Smooth muscle cell (in vitro differentiated cells): ENCODE measurements around the gene ZNF697. TPM values are rescaled to one million over a fixed set of nuclear protein-coding genes. Genes with fewer than 3 reads are reported as not detected.
A peak's percentile ranks its signal among the peaks of the same experiment; 100 is the strongest.
"Not testable (repeated sequence)": the region's sequence is repeated elsewhere in the genome, so short reads cannot be mapped to it uniquely, and the experiment has no call there.

ENCODE experiments used
- DNase-seq: peaks from one replicate; lab custom pipeline; 2025; ENCODE audit not compliant: unreplicated experiment; lab: John Stamatoyannopoulos, UW
- H2AFZ ChIP-seq: fragments of 200-600 bp; sonication (generic); 2 replicates; pipeline ENCODE4 v1.6.0; 2016; ENCODE audit warnings: antibody characterized with exemption, low read depth, mild to moderate bottlenecking
- H3F3A ChIP-seq: fragments of 200-600 bp; sonication (generic); 2 replicates; pipeline ENCODE4 v1.6.0; 2017; ENCODE audit warnings: antibody characterized with exemption, low read depth
- H3K27ac ChIP-seq: fragments of 200-600 bp; sonication (generic); 2 replicates; pipeline ENCODE4 v1.5.1; 2016; ENCODE audit warnings: low read depth, mild to moderate bottlenecking
- H3K27me3 ChIP-seq: fragments of 200-600 bp; sonication (generic); 2 replicates; pipeline ENCODE4 v1.6.1; 2016; ENCODE audit warnings: low read depth, mild to moderate bottlenecking
- H3K36me3 ChIP-seq: fragments of 200-600 bp; sonication (generic); 2 replicates; pipeline ENCODE4 v1.5.1; 2016; ENCODE audit warnings: low read depth
- H3K4me1 ChIP-seq: fragments of 200-600 bp; sonication (generic); 2 replicates; pipeline ENCODE4 v1.5.1; 2016; ENCODE audit warnings: low read depth
- H3K4me2 ChIP-seq: fragments of 200-600 bp; sonication (generic); 2 replicates; pipeline ENCODE4 v1.6.0; 2016; ENCODE audit warnings: mild to moderate bottlenecking
- H3K4me3 ChIP-seq: fragments of 200-600 bp; sonication (generic); 2 replicates; pipeline ENCODE4 v1.5.1; 2016; ENCODE audit warnings: mild to moderate bottlenecking
- H3K79me2 ChIP-seq: fragments of 200-600 bp; sonication (generic); 2 replicates; pipeline ENCODE4 v1.6.0; 2016; ENCODE audit warnings: low read depth, mild to moderate bottlenecking
- H3K9ac ChIP-seq: fragments of 200-600 bp; sonication (generic); 2 replicates; pipeline ENCODE4 v1.6.0; 2016; ENCODE audit warnings: low read depth
- H3K9me3 ChIP-seq: fragments of 200-600 bp; sonication (generic); replicated peaks from 2 replicates; pipeline ENCODE4 v1.5.1; 2016; ENCODE audit warnings: low read depth
- H4K20me1 ChIP-seq: fragments of 200-600 bp; sonication (generic); 2 replicates; pipeline ENCODE4 v1.6.0; 2016; ENCODE audit warnings: low read depth
- WGBS: methylation state at CpG from one replicate; pipeline ENCODE4 v1.1.7; 2016; ENCODE audit warnings: low lambda C conversion rate; 5-methylcytosine and 5-hydroxymethylcytosine counted together
- polyA plus RNA-seq: library from polyadenylated mRNA; unstranded; fragments of >200 nt; fragmentation: Nextera tagmentation; extraction: Ambion mirVana; gene quantifications from 2 replicates; pipeline ENCODE4 v1.2.1, GENCODE V29; 2016
- total RNA-seq: library from RNA; depleted of rRNA; stranded (reverse); fragments of >200 nt; gene quantifications from 2 replicates; pipeline ENCODE4 v1.2.3, GENCODE V29; 2014
- TF ChIP-seq, protein P1 (sequence below): fragments of 200-600 bp; sonication (generic); IDR thresholded peaks from 2 replicates; pipeline ENCODE4 v1.5.1; 2017; ENCODE audit warnings: borderline replicate concordance, mild to moderate bottlenecking, antibody characterized with exemption; ENCODE audit not compliant: insufficient read depth, poor library complexity, severe bottlenecking

The ZNF697 gene
- total and polyA plus RNA-seq, 2 experiments from 2014 or later: 2.2 to 18.5 TPM

DNA sequence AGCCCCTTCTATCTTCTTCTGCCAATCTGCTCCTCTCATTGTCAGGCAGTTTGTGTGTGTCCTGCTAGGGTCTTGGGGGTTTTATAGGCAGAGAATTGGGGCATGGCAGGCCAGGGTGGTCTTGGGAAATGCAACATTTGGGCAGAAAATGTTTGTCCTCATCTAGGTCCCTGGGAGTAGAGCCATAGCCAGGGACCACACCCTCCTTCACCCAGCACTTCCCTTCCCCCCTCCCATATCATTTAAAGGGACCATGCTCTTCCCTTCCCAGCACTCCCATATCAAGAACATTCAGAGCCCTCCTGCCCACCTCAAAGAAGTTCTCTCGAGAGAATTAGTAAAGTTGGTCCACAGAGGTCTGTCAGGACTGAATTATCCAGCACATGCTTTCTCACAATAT is 41.7 kb downstream of the ZNF697 start:
- H3K9me3 ChIP-seq: no peaks in the 10 kb centered on the region
- no peaks in the 10 kb centered on the region for H3K79me2 ChIP-seq
- H3K9ac ChIP-seq: no peak overlapping the region
- H3K4me2 ChIP-seq: no peak overlapping the region
- no peaks in the 10 kb centered on the region for H3F3A ChIP-seq
- 92% methylated on average over 1 of the region's 1 CpG for WGBS
- H3K4me1 ChIP-seq: no peaks in the 10 kb centered on the region
- H4K20me1 ChIP-seq: no peaks in the 10 kb centered on the region
- H3K36me3 ChIP-seq: no peaks in the 10 kb centered on the region
- no peaks in the 10 kb centered on the region for H3K27me3 ChIP-seq
- TF ChIP-seq, protein P1, sequence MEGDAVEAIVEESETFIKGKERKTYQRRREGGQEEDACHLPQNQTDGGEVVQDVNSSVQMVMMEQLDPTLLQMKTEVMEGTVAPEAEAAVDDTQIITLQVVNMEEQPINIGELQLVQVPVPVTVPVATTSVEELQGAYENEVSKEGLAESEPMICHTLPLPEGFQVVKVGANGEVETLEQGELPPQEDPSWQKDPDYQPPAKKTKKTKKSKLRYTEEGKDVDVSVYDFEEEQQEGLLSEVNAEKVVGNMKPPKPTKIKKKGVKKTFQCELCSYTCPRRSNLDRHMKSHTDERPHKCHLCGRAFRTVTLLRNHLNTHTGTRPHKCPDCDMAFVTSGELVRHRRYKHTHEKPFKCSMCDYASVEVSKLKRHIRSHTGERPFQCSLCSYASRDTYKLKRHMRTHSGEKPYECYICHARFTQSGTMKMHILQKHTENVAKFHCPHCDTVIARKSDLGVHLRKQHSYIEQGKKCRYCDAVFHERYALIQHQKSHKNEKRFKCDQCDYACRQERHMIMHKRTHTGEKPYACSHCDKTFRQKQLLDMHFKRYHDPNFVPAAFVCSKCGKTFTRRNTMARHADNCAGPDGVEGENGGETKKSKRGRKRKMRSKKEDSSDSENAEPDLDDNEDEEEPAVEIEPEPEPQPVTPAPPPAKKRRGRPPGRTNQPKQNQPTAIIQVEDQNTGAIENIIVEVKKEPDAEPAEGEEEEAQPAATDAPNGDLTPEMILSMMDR: no peak
- H2AFZ ChIP-seq: no peak overlapping the region
- no peak overlapping the region for H3K4me3 ChIP-seq
- DNase-seq: no peak
- H3K27ac ChIP-seq: no peak overlapping the region

DNA sequence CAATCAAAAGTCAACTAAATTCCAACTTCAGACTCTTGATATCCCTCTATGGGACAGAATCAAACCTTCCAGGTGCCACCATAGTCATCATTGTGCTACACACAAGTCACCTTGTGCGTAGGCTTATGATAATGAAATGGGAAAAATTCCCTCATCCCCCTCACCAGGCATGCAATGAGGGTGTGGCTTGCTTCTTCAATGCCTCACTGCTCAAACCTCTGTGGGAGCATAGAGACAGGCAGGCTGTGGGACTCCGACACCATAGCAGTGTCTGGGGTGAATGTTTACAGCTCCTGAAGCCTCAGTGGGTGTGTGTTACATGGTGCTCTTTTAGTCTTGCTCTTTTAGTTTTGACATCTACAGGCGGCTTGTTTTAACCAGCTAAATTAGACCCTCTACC is 42.4 kb downstream of the ZNF697 start:
- no peak overlapping the region for H3K27ac ChIP-seq
- no peak overlapping the region for H2AFZ ChIP-seq
- no peak overlapping the region for H3K9ac ChIP-seq
- no peaks in the 10 kb centered on the region for H4K20me1 ChIP-seq
- no peak overlapping the region for H3K4me3 ChIP-seq
- no peaks in the 10 kb centered on the region for H3K79me2 ChIP-seq
- no peaks in the 10 kb centered on the region for H3K27me3 ChIP-seq
- no peak overlapping the region for H3K4me2 ChIP-seq
- TF ChIP-seq, protein P1: no peak
- no peaks in the 10 kb centered on the region for H3F3A ChIP-seq
- WGBS: 85% methylated on average over 3 of the region's 3 CpGs
- H3K9me3 ChIP-seq: no peaks in the 10 kb centered on the region
- no peak for DNase-seq
- H3K36me3 ChIP-seq: no peaks in the 10 kb centered on the region
- H3K4me1 ChIP-seq: no peaks in the 10 kb centered on the region

DNA sequence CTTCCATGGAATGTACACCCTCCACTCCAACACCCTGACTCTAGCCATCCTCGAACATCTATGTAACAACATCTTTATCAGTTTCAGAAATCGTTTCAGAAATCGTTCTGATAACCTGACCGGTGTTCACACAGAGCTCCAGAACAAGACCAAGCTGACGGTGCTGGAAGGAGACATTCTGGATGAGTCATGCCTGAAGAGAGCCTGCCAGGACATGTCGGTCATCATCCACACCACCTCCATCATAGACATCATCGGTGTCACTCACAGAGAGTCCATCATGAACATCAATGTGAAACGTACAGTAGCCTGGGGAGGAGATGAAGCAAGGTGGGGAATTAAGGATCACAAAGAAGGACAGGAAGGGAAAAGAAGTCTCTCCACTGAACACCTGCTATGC is 43.0 kb downstream of the ZNF697 start:
- H3K36me3 ChIP-seq, H3K4me1 ChIP-seq, H3K4me2 ChIP-seq, H2AFZ ChIP-seq, H3K79me2 ChIP-seq, DNase-seq, H3K27me3 ChIP-seq, H4K20me1 ChIP-seq, H3K9ac ChIP-seq, H3F3A ChIP-seq, H3K4me3 ChIP-seq, H3K9me3 ChIP-seq: not testable (repeated sequence)
- WGBS: 75% methylated on average over 8 of the region's 8 CpGs
- peak overlapping the region; percentile 67 for H3K27ac ChIP-seq

DNA sequence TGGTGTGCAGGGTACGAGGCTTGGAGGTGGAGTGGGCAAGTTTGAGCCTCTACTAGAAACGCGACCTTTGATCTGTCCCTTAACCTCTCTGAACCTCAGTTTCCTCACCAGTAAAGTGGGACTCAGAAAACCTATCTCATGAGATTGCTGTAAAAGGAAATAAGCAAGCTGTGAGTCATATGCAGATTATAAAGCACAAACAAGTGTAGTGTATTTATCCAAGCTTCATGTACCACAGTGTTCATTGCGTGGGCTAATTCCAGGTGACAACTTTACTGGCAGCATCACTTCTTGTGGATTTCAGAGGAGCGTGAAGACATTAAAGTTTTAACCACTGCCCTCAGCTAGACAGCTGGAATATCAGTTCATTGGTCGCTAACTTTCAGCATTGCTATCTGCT is 44.4 kb downstream of the ZNF697 start:
- Histone ChIP-seq H3F3A (no peaks in the 10 kb centered on the region), H3K36me3 (no peaks in the 10 kb centered on the region), H3K9ac (no peak overlapping the region), H2AFZ (no peak overlapping the region), H3K79me2 (no peaks in the 10 kb centered on the region), H4K20me1 (no peaks in the 10 kb centered on the region), H3K4me2 (no peak overlapping the region), H3K9me3 (no peaks in the 10 kb centered on the region), H3K4me1 (no peaks in the 10 kb centered on the region), H3K4me3 (no peak overlapping the region), H3K27me3 (no peaks in the 10 kb centered on the region), H3K27ac (peak overlapping the region; percentile 36)
- TF ChIP-seq, protein P1: no peak
- WGBS: 79% methylated on average over 6 of the region's 6 CpGs
- DNase-seq: no peak

DNA sequence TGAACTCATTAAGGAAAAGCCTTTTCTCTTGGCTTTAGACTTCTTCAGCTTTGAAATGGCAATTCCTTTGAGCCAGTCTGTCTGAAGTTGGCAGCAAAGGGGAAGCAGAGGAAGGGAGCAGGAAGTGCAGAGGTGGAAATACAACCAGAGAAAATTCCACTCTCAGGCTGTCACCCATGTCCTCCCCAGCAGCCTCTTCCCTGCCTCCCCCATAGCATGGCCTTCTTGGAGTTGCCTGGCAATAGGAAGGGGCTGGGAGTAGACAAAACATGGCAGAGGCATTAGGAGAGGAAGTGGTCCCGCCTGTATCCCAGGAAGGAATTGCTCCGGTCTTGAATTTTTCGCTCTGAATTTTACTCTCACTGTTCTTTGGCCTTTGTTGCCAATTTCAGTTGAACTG is 44.8 kb downstream of the ZNF697 start:
- H4K20me1 ChIP-seq, H3K79me2 ChIP-seq, H3K9me3 ChIP-seq, H3K4me1 ChIP-seq, H3K4me3 ChIP-seq, DNase-seq, H2AFZ ChIP-seq, H3K27me3 ChIP-seq, H3F3A ChIP-seq, H3K36me3 ChIP-seq: not testable (repeated sequence)
- H3K27ac ChIP-seq: peak overlapping the region; percentile 36
- H3K9ac ChIP-seq: peak overlapping the region; percentile 39
- WGBS: 95% methylated on average over 3 of the region's 3 CpGs
- peak overlapping the region; percentile 32 for H3K4me2 ChIP-seq

DNA sequence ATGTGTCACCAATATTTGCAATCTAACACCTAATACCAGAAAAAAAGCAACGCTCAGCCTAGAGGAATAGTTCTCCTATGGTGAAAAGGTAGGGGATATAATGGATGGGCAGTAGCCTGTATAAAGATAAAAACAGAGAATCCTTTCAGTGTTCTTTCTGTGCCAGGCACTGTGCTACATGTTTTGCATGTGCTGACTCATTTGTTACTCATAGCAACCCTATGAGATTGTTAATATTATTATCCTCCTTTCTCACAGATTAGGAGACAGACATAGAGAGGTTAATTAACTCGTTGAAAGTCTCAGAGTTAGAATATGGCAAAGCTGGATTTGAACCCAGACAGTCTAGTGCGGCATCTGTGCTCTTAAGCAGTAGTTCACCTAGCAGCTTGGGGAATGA is 45.3 kb downstream of the ZNF697 start:
- Histone ChIP-seq H3K9ac (peak overlapping the region; percentile 39), H3K27ac (peak overlapping the region; percentile 36), H3K4me2 (peak overlapping the region; percentile 32)
- not testable (repeated sequence) for H4K20me1 ChIP-seq, H3K9me3 ChIP-seq, DNase-seq, H3F3A ChIP-seq, H3K4me3 ChIP-seq, H3K4me1 ChIP-seq, H3K36me3 ChIP-seq, H3K79me2 ChIP-seq, H3K27me3 ChIP-seq, H2AFZ ChIP-seq
- WGBS: 76% methylated on average over 3 of the region's 3 CpGs
